GM12878 (cell line): Measurements from ENCODE around the gene BAZ2A. TPM values are rescaled to one million over a fixed set of nuclear protein-coding genes. Genes with fewer than 3 reads are reported as not detected.
A peak's percentile ranks its signal among the peaks of the same experiment; 100 is the strongest.

Source experiments
- ATAC-seq: fragments of 200-7000 bp; cut with Tn5 transposase; 3 replicates; pipeline ENCODE4 v1.9.1; 2020; ENCODE audit warnings: mild to moderate bottlenecking, moderate library complexity
- BruUV-seq: library from RNA; stranded (reverse); fragments of 400-500 nt; replicated peaks from 2 replicates; lab custom pipeline; 2021; lab: Mats Ljungman, UMichigan
- CTCF ChIA-PET: fragments of 300-600 bp; sonication (Branson Sonifier 250); formaldehyde crosslinking; extraction: SDS; loops from one replicate; lab custom pipeline; 2021; ENCODE audit warnings: inconsistent platforms; lab: Yijun Ruan, JAX
- POLR2A ChIA-PET: fragments of 350-600 bp; formaldehyde crosslinking; extraction: SDS; loops from one replicate; lab custom pipeline; 2021; ENCODE audit warnings: inconsistent platforms; lab: Charles Lee
- RAD21 ChIA-PET: fragments of 300-600 bp; sonication (Branson Sonifier 250); formaldehyde crosslinking; loops from one replicate; lab custom pipeline; 2023; ENCODE audit warnings: antibody characterized with exemption; ENCODE audit not compliant: unreplicated experiment; lab: Charles Lee
- SMC1A ChIA-PET: fragments of 300-600 bp; sonication (Branson Sonifier 250); formaldehyde crosslinking; loops from one replicate; lab custom pipeline; 2023; ENCODE audit not compliant: unreplicated experiment, uncharacterized antibody; lab: Charles Lee
- DNase-seq: peaks from one replicate; pipeline ENCODE4 v3.0.0-alpha.2; 2011; ENCODE audit warnings: low read depth, low spot score
- FAIRE-seq: peaks from 3 replicates; lab custom pipeline; 2011; peaks lifted over from hg19 to GRCh38; lab: Jason Lieb, UNC
- H2AFZ ChIP-seq: 2 replicates; pipeline ENCODE4 v1.6.0; 2011; ENCODE audit warnings: low read depth, low read length, control low read depth; ENCODE audit not compliant: control insufficient read depth
- H3K27ac ChIP-seq: 2 replicates; pipeline ENCODE4 v1.5.1; 2011; ENCODE audit warnings: control low read depth; ENCODE audit not compliant: control insufficient read depth, insufficient read depth
- H3K27me3 ChIP-seq, 2 experiments: replicated peaks in 1 of 2; 2 replicates each; pipeline versions ENCODE4 v1.6.0 to v1.6.1; 2011; ENCODE audit warnings: low read length in 1 of 2; ENCODE audit not compliant: control insufficient read depth in 2 of 2, insufficient read depth in 2 of 2
- H3K36me3 ChIP-seq, 2 experiments: 2 replicates each; pipeline ENCODE4 v1.5.1; 2011; ENCODE audit warnings: low read length in 1 of 2; ENCODE audit not compliant: control insufficient read depth in 2 of 2, insufficient read depth in 2 of 2
- H3K4me1 ChIP-seq: 2 replicates; pipeline ENCODE4 v1.6.1; 2011; ENCODE audit warnings: mild to moderate bottlenecking, low read length, moderate library complexity, mixed read lengths; ENCODE audit not compliant: control insufficient read depth, insufficient read depth
- H3K4me2 ChIP-seq: 2 replicates; pipeline ENCODE4 v1.6.0; 2011; ENCODE audit warnings: control low read depth; ENCODE audit not compliant: control insufficient read depth, insufficient read depth
- H3K4me3 ChIP-seq: fragments of 200-600 bp; sonication (generic); 2 replicates; pipeline ENCODE4 v1.5.1; 2016
- H3K79me2 ChIP-seq: 2 replicates; pipeline ENCODE4 v1.6.0; 2011; ENCODE audit warnings: low read length; ENCODE audit not compliant: control insufficient read depth, insufficient read depth
- H3K9ac ChIP-seq: 2 replicates; pipeline ENCODE4 v1.8.0; 2011; ENCODE audit warnings: low read length, control low read depth, mixed read lengths; ENCODE audit not compliant: control insufficient read depth, insufficient read depth
- H3K9me3 ChIP-seq: replicated peaks from 3 replicates; pipeline ENCODE4 v1.5.1; 2011; ENCODE audit warnings: mild to moderate bottlenecking, low read length; ENCODE audit not compliant: control insufficient read depth, insufficient read depth
- H4K20me1 ChIP-seq: 2 replicates; pipeline ENCODE4 v1.6.0; 2011; ENCODE audit not compliant: control insufficient read depth, insufficient read depth
- CBFB ChIP-seq: IDR thresholded peaks from 2 replicates; pipeline ENCODE4 v1.6.1; 2016; ENCODE audit warnings: antibody characterized with exemption, low read depth
- CBX3 ChIP-seq: fragments of 200-600 bp; sonication (generic); IDR thresholded peaks from 2 replicates; pipeline ENCODE4 v1.6.1; 2016; ENCODE audit warnings: low read depth, borderline replicate concordance
- E4F1 ChIP-seq: fragments of 450-650 bp; IDR thresholded peaks from 2 replicates; pipeline ENCODE4 v1.6.1; 2018; ENCODE audit warnings: borderline replicate concordance, mild to moderate bottlenecking; ENCODE audit not compliant: partially characterized antibody
- GABPA ChIP-seq: IDR thresholded peaks from 2 replicates; pipeline ENCODE4 v1.6.1; 2014; ENCODE audit warnings: antibody characterized with exemption, low read depth, mild to moderate bottlenecking, inconsistent platforms
- IKZF1 ChIP-seq: fragments of 450-650 bp; conservative IDR thresholded peaks from 2 replicates; pipeline ENCODE4 v1.6.1; 2017; ENCODE audit warnings: antibody characterized with exemption, mild to moderate bottlenecking
- MXI1 ChIP-seq: fragments of 150-350 bp; IDR thresholded peaks from 2 replicates; pipeline ENCODE4 v1.6.1; 2011; ENCODE audit warnings: low read depth, mild to moderate bottlenecking, inconsistent platforms, low read length, improper control_type of control experiment
- POLR2AphosphoS5 ChIP-seq: IDR thresholded peaks from 2 replicates; pipeline ENCODE4 v1.6.1; 2011; ENCODE audit warnings: mild to moderate bottlenecking, low read length, inconsistent platforms
- REST ChIP-seq: IDR thresholded peaks from 2 replicates; pipeline ENCODE4 v1.6.1; 2012; ENCODE audit warnings: mild to moderate bottlenecking, low read depth, low read length
- SREBF2 ChIP-seq: IDR thresholded peaks from 2 replicates; pipeline ENCODE4 v1.6.1; 2012; ENCODE audit warnings: mild to moderate bottlenecking, low read length
- TARDBP ChIP-seq: IDR thresholded peaks from 2 replicates; pipeline ENCODE4 v1.6.1; 2016; ENCODE audit warnings: borderline replicate concordance
- USF1 ChIP-seq: IDR thresholded peaks from 2 replicates; pipeline ENCODE4 v1.6.1; 2011; ENCODE audit warnings: borderline replicate concordance, low read depth, mild to moderate bottlenecking, moderate library complexity, mixed read lengths, low read length; ENCODE audit not compliant: insufficient read depth; ENCODE audit errors: extremely low read length
- YBX1 ChIP-seq: fragments of 450-650 bp; IDR thresholded peaks from 2 replicates; pipeline ENCODE4 v1.6.1; 2016; ENCODE audit warnings: antibody characterized with exemption
- ZSCAN29 ChIP-seq: fragments of 450-650 bp; IDR thresholded peaks from 2 replicates; pipeline ENCODE4 v1.6.1; 2017; ENCODE audit warnings: mild to moderate bottlenecking, moderate library complexity
- WGBS: methylation state at CpG from one replicate; pipeline ENCODE4 v1.1.6; 2016; ENCODE audit warnings: low lambda C conversion rate; ENCODE audit not compliant: insufficient replicate concordance, insufficient coverage; ENCODE audit errors: missing lambda C conversion rate; 5-methylcytosine and 5-hydroxymethylcytosine counted together
- in situ Hi-C: fragments of 300-500 bp; cut with MboI; formaldehyde crosslinking; loops from 9 replicates; pipeline ENCODE4 v1.14.3; 2018; ENCODE audit warnings: mixed read lengths
- intact Hi-C: fragments of 100-400 bp; cut with micrococcal nuclease; formaldehyde crosslinking; loops from one replicate; pipeline ENCODE4 v1.14.2; 2022; ENCODE audit not compliant: unreplicated experiment
- polyA plus RNA-seq, 11 experiments: library from polyadenylated mRNA; depleted of rRNA in 4 of 11; unstranded in 6 of 11; stranded (reverse) in 5 of 11; fragments of >200 nt; fragmentation: Nextera tagmentation in 4 of 11; fragmentation: Illumina TruSeq in 1 of 11; extraction: Ambion mirVana in 4 of 11; extraction: Trizol in 1 of 11; gene quantifications; 1 replicate in 1 of 11; 2 replicates in 10 of 11; pipeline versions ENCODE4 v1.2.1 to v1.2.3, GENCODE V29; 2011 to 2016; ENCODE audit warnings: inconsistent platforms in 2 of 11, missing spikeins in 2 of 11, low read depth in 1 of 11
- total RNA-seq, 4 experiments: library from RNA; depleted of rRNA in 3 of 4; stranded (reverse); fragments of >200 nt in 3 of 4; fragmentation: Illumina TruSeq in 1 of 4; extraction: Trizol in 1 of 4; gene quantifications; 2 replicates each; pipeline versions ENCODE4 v1.2.1 to v1.2.3, GENCODE V29; 2013 to 2021

BAZ2A gene
- total and polyA plus RNA-seq, 10 of the 15 experiments (the other 5 are each of a cell fraction or from before 2014, with no cell fraction given) = 4.8 to 90.2 (median 29.9) TPM

GRCh38 chr12:56628671-56629458 lies 1.3 kb downstream of the BAZ2A start:
- ChIA-PET SMC1A (interaction anchor here (0.6 to 2.1 kb wide), 22 partner anchors 8 to 115 kb away, joined by 3 to 18 read pairs (median 4); partner anchors contain the start of genes ATP5F1B and RBMS2), RAD21 (interaction anchor here (1.2 to 10.0 kb wide), 12 partner anchors 8 to 313 kb away, joined by 3 to 176 read pairs (median 5); partner anchors contain the start of genes ATP5F1B, CNPY2, PTGES3 and STAT2), POLR2A (interaction anchor here (0.5 to 8.4 kb wide), 21 partner anchors 6 to 645 kb away, joined by 3 to 54 read pairs (median 4); partner anchors contain the start of genes PTGES3, RBMS2 and STAT6), CTCF (interaction anchor here (0.5 to 2.2 kb wide), 25 partner anchors 7 to 373 kb away, joined by 3 to 24 read pairs (median 5); partner anchors contain the start of genes GLS2, NACA and RBMS2)
- under 1% methylated on average over 18 of the region's 18 CpGs for WGBS
- intact Hi-C loops = loop anchor here (2.0 kb wide), 1 partner anchor 56 kb away; no protein-coding TSS in a partner anchor
- Histone ChIP-seq H4K20me1 (no peaks in the 10 kb centered on the region), H3K79me2 (peaks cover 89% of the 10 kb centered on the region), H3K36me3 (peaks cover 0 to 7% of the 10 kb centered on the region in 2 experiments; a peak in 2 of 4 replicates), H3K9me3 (no peaks in the 10 kb centered on the region), H3K4me1 (peaks cover 47% of the 10 kb centered on the region), H3K4me3 (peak overlapping the region; percentile 100), H2AFZ (no peak overlapping the region), H3K27me3 (no peaks in the 10 kb centered on the region), H3K9ac (peak overlapping the region; percentile 98), H3K4me2 (peak overlapping the region; percentile 81), H3K27ac (peak overlapping the region; percentile 90)
- BruUV-seq = TSS peak; percentile 49
- in situ Hi-C loops = no loop called here
- peak; percentile 22 for ATAC-seq
- DNase-seq = no peak
- peak; percentile 71 for FAIRE-seq
- TF ChIP-seq GABPA = no peak
- TF ChIP-seq CBFB = no peak
- peak; percentile 85 for TF ChIP-seq IKZF1
- TF ChIP-seq USF1 = no peak
- TF ChIP-seq SREBF2 = no peak
- no peak; the same call in 1 of the 2 replicates for TF ChIP-seq POLR2AphosphoS5
- no peak for TF ChIP-seq YBX1
- no peak for TF ChIP-seq TARDBP
- no peak for TF ChIP-seq REST
- TF ChIP-seq MXI1 = peak; percentile 83; the same call in 1 of the 2 replicates
- TF ChIP-seq E4F1 = no peak
- TF ChIP-seq CBX3 = no peak
- no peak for TF ChIP-seq ZSCAN29
